IMR-90 (cell line): ENCODE data around the gene OR13D1. TPM values are rescaled to one million over a fixed set of nuclear protein-coding genes. Genes with fewer than 3 reads are reported as not detected.

ENCODE experiments used
- ATAC-seq: fragments of 200-7000 bp; cut with Tn5 transposase; 2 replicates; pipeline ENCODE4 v1.9.1; 2020; ENCODE audit warnings: low read depth, mild to moderate bottlenecking, moderate library complexity
- BruUV-seq: library from RNA; stranded (reverse); fragments of 400-500 nt; replicated peaks from 2 replicates; lab custom pipeline; 2021; lab: Mats Ljungman, UMichigan
- CTCF ChIA-PET: fragments of 300-600 bp; formaldehyde crosslinking; extraction: SDS; loops from one replicate; lab custom pipeline; 2021; ENCODE audit warnings: antibody characterized with exemption; lab: Yijun Ruan, JAX
- POLR2A ChIA-PET: fragments of 300-600 bp; sonication (Branson Sonifier 250); formaldehyde crosslinking; loops from one replicate; lab custom pipeline; 2022; ENCODE audit warnings: antibody characterized with exemption; ENCODE audit not compliant: unreplicated experiment; lab: Charles Lee
- DNase-seq: peaks from one replicate; pipeline ENCODE4 v3.0.0; 2013
- H2AFZ ChIP-seq: replicated peaks from 2 replicates; pipeline ENCODE3; 2013; ENCODE audit warnings: low read length, mild to moderate bottlenecking; ENCODE audit not compliant: poor library complexity
- H2AK5ac ChIP-seq: 2 replicates; pipeline ENCODE4 v1.6.1; 2013; ENCODE audit warnings: low read depth, low read length, inconsistent platforms
- H2AK9ac ChIP-seq: replicated peaks from 2 replicates; pipeline ENCODE3; 2013; ENCODE audit warnings: mild to moderate bottlenecking, low read depth, low read length, moderate library complexity; ENCODE audit not compliant: poor library complexity
- H2BK120ac ChIP-seq: 2 replicates; pipeline ENCODE4 v1.6.1; 2013; ENCODE audit warnings: low read depth, low read length, inconsistent platforms
- H2BK15ac ChIP-seq: 3 replicates; pipeline ENCODE4 v1.6.1; 2013; ENCODE audit warnings: low read depth, low read length, inconsistent platforms
- H2BK20ac ChIP-seq: 2 replicates; pipeline ENCODE4 v1.6.1; 2013; ENCODE audit warnings: low read depth, mild to moderate bottlenecking, inconsistent platforms, low read length, moderate library complexity
- H2BK5ac ChIP-seq: 2 replicates; pipeline ENCODE4 v1.6.1; 2013; ENCODE audit warnings: mild to moderate bottlenecking, low read depth, low read length, inconsistent platforms; ENCODE audit not compliant: poor library complexity, severe bottlenecking
- H3K14ac ChIP-seq: replicated peaks from 2 replicates; pipeline ENCODE4 v1.6.1; 2013; ENCODE audit warnings: low read depth, low read length, inconsistent platforms
- H3K18ac ChIP-seq: 2 replicates; pipeline ENCODE4 v1.6.1; 2013; ENCODE audit warnings: low read depth, low read length, control low read depth
- H3K23ac ChIP-seq: 2 replicates; pipeline ENCODE4 v1.6.1; 2013; ENCODE audit warnings: low read depth, low read length, inconsistent platforms
- H3K27ac ChIP-seq: 2 replicates; pipeline ENCODE4 v1.5.1; 2013; ENCODE audit warnings: mild to moderate bottlenecking, control low read depth, low read length; ENCODE audit not compliant: insufficient read depth
- H3K27me3 ChIP-seq: 2 replicates; pipeline ENCODE4 v1.6.1; 2013; ENCODE audit warnings: low read length; ENCODE audit not compliant: control insufficient read depth, insufficient read depth
- H3K36me3 ChIP-seq: 2 replicates; pipeline ENCODE4 v1.6.1; 2013; ENCODE audit warnings: low read length, mixed read lengths; ENCODE audit not compliant: control insufficient read depth, insufficient read depth
- H3K4ac ChIP-seq: 2 replicates; pipeline ENCODE4 v1.6.1; 2013; ENCODE audit warnings: low read depth, low read length, inconsistent platforms
- H3K4me1 ChIP-seq: 2 replicates; pipeline ENCODE4 v1.6.1; 2013; ENCODE audit warnings: low read length, mixed read lengths; ENCODE audit not compliant: control insufficient read depth, insufficient read depth
- H3K4me2 ChIP-seq: 2 replicates; pipeline ENCODE4 v1.6.1; 2013; ENCODE audit warnings: low read depth, mild to moderate bottlenecking, control low read depth, low read length, moderate library complexity
- H3K4me3 ChIP-seq: 2 replicates; pipeline ENCODE4 v1.5.1; 2013; ENCODE audit warnings: low read depth, mild to moderate bottlenecking, control low read depth, low read length, moderate library complexity; ENCODE audit not compliant: insufficient read depth
- H3K56ac ChIP-seq: 2 replicates; pipeline ENCODE4 v1.6.1; 2013; ENCODE audit warnings: low read length, inconsistent platforms; ENCODE audit not compliant: insufficient read depth; ENCODE audit errors: extremely low read depth
- H3K79me1 ChIP-seq, 2 experiments: 2 replicates each; pipeline ENCODE4 v1.6.1; 2013; ENCODE audit warnings: low read length in 2 of 2, inconsistent platforms in 1 of 2, low read depth in 1 of 2
- H3K9ac ChIP-seq: 2 replicates; pipeline ENCODE4 v1.6.1; 2013; ENCODE audit warnings: low read depth, low read length, control low read depth
- H3K9me1 ChIP-seq: 2 replicates; pipeline ENCODE4 v1.6.1; 2013; ENCODE audit warnings: low read length, inconsistent platforms; ENCODE audit not compliant: insufficient read depth
- H3K9me3 ChIP-seq: 2 replicates; pipeline ENCODE4 v1.6.1; 2013; ENCODE audit warnings: low read length; ENCODE audit not compliant: control insufficient read depth, insufficient read depth
- H4K20me1 ChIP-seq: 2 replicates; pipeline ENCODE4 v1.6.1; 2013; ENCODE audit warnings: low read length, inconsistent platforms; ENCODE audit not compliant: insufficient read depth
- H4K5ac ChIP-seq: 2 replicates; pipeline ENCODE4 v1.6.1; 2013; ENCODE audit warnings: mild to moderate bottlenecking, low read depth, low read length, control low read depth
- H4K8ac ChIP-seq, 2 experiments: 2 replicates each; pipeline ENCODE4 v1.6.1; 2013; ENCODE audit warnings: low read depth in 2 of 2, low read length in 2 of 2, control low read depth in 1 of 2, inconsistent platforms in 1 of 2
- H4K91ac ChIP-seq: 2 replicates; pipeline ENCODE4 v1.6.1; 2013; ENCODE audit warnings: low read depth, low read length, inconsistent platforms; ENCODE audit not compliant: insufficient read depth
- CHD1 ChIP-seq: IDR thresholded peaks from 2 replicates; pipeline ENCODE4 v1.6.1; 2012; ENCODE audit warnings: low read depth, low read length, improper control_type of control experiment
- MAZ ChIP-seq: IDR thresholded peaks from 2 replicates; pipeline ENCODE4 v1.6.1; 2012; ENCODE audit warnings: low read depth, mild to moderate bottlenecking, low read length, improper control_type of control experiment, moderate library complexity, borderline replicate concordance
- RAD21 ChIP-seq: IDR thresholded peaks from 2 replicates; pipeline ENCODE4 v1.6.1; 2012; ENCODE audit warnings: low read length, improper control_type of control experiment
- SMC3 ChIP-seq: fragments of 150-350 bp; IDR thresholded peaks from 2 replicates; pipeline ENCODE4 v1.6.1; 2016; ENCODE audit warnings: low read depth, mild to moderate bottlenecking, antibody characterized with exemption, low read length, moderate library complexity
- WGBS, 2 experiments: methylation state at CpG; one replicate each; pipeline versions ENCODE4 v1.1.5 to v1.1.7; 2013; ENCODE audit warnings: missing lambda C conversion rate in 2 of 2; ENCODE audit not compliant: insufficient read length in 1 of 2; ENCODE audit errors: extremely low coverage in 2 of 2; 5-methylcytosine and 5-hydroxymethylcytosine counted together
- dilution Hi-C: fragments of 300-500 bp; cut with HindIII; formaldehyde crosslinking; loops from one replicate; pipeline ENCODE4 v1.14.3; 2018; ENCODE audit warnings: low sequenced_read_pairs; ENCODE audit not compliant: unreplicated experiment
- in situ Hi-C: fragments of 300-500 bp; cut with MboI; formaldehyde crosslinking; loops from 3 replicates; pipeline ENCODE4 v1.14.3; 2019; ENCODE audit warnings: low sequenced_read_pairs, inconsistent platforms, mixed read lengths
- intact Hi-C: fragments of 100-400 bp; cut with micrococcal nuclease; formaldehyde crosslinking; loops from 2 replicates; pipeline ENCODE4 v1.10.0; 2022
- polyA plus RNA-seq, 3 experiments: library from polyadenylated mRNA; depleted of rRNA; stranded (reverse); fragments of >200 nt; gene quantifications; 2 replicates each; pipeline ENCODE4 v1.2.3, GENCODE V29; 2012; ENCODE audit warnings: low replicate concordance in 1 of 3
- total RNA-seq: library from RNA; depleted of rRNA; stranded (reverse); fragments of >200 nt; gene quantifications from 2 replicates; pipeline ENCODE4 v1.2.3, GENCODE V29; 2012
- TF ChIP-seq, protein P1 (sequence below): conservative IDR thresholded peaks from 2 replicates; pipeline ENCODE4 v1.5.1; 2012; ENCODE audit warnings: mild to moderate bottlenecking, low read depth, low read length, improper control_type of control experiment
- TF ChIP-seq, protein P2 (sequence below): fragments of 150-350 bp; IDR thresholded peaks from 2 replicates; pipeline ENCODE4 v1.6.1; 2017; ENCODE audit warnings: mild to moderate bottlenecking, antibody characterized with exemption, low read length, low read depth
- TF ChIP-seq, protein P3 (sequence below): fragments of 150-350 bp; IDR thresholded peaks from 2 replicates; pipeline ENCODE4 v1.6.1; 2016; ENCODE audit warnings: low read depth, mild to moderate bottlenecking, low read length, moderate library complexity, borderline replicate concordance

OR13D1 gene
- total and polyA plus RNA-seq, 2 of the 4 experiments (the other 2 are of a cell fraction) = not detected

- ChIA-PET POLR2A (no interaction called here), CTCF (no interaction called here)
- in situ Hi-C loops (no loop called here), intact Hi-C loops (loop anchor here (2.0 kb wide), 1 partner anchor 717 kb away; no protein-coding TSS in a partner anchor), dilution Hi-C loops (no loop called here)
- no peak overlapping the region for H2AK9ac ChIP-seq
- no peak overlapping the region for H2BK15ac ChIP-seq
- no peaks in the 10 kb centered on the region for H4K20me1 ChIP-seq
- no peak overlapping the region for H3K27ac ChIP-seq
- DNase-seq (peak; percentile 73), ATAC-seq (peak; percentile 31)
- BruUV-seq = no TSS peak
- H3K23ac ChIP-seq = no peak overlapping the region
- H2BK20ac ChIP-seq = no peak overlapping the region
- no peaks in the 10 kb centered on the region for H3K4me1 ChIP-seq
- H2AK5ac ChIP-seq = no peak overlapping the region
- H3K9me3 ChIP-seq = no peaks in the 10 kb centered on the region
- H2AFZ ChIP-seq = no peak overlapping the region
- no peak overlapping the region for H3K18ac ChIP-seq
- H4K8ac ChIP-seq = no peak overlapping the region
- no peak overlapping the region for H4K5ac ChIP-seq
- H3K4me3 ChIP-seq = no peak overlapping the region
- no peak overlapping the region for H3K9ac ChIP-seq
- no peak overlapping the region for H3K14ac ChIP-seq
- no peak overlapping the region for H3K4ac ChIP-seq
- no peak overlapping the region for H2BK5ac ChIP-seq
- H3K79me1 ChIP-seq = peaks cover 7 to 8% of the 10 kb centered on the region in 2 experiments
- H3K4me2 ChIP-seq = no peak overlapping the region
- peak; percentile 89 for TF ChIP-seq RAD21
- peak; percentile 65; the same call in 1 of the 2 replicates for TF ChIP-seq SMC3
- no peak for TF ChIP-seq MAZ
- TF ChIP-seq, protein P1, sequence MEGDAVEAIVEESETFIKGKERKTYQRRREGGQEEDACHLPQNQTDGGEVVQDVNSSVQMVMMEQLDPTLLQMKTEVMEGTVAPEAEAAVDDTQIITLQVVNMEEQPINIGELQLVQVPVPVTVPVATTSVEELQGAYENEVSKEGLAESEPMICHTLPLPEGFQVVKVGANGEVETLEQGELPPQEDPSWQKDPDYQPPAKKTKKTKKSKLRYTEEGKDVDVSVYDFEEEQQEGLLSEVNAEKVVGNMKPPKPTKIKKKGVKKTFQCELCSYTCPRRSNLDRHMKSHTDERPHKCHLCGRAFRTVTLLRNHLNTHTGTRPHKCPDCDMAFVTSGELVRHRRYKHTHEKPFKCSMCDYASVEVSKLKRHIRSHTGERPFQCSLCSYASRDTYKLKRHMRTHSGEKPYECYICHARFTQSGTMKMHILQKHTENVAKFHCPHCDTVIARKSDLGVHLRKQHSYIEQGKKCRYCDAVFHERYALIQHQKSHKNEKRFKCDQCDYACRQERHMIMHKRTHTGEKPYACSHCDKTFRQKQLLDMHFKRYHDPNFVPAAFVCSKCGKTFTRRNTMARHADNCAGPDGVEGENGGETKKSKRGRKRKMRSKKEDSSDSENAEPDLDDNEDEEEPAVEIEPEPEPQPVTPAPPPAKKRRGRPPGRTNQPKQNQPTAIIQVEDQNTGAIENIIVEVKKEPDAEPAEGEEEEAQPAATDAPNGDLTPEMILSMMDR = peak; percentile 87
- TF ChIP-seq CHD1 = no peak
- TF ChIP-seq, protein P2, sequence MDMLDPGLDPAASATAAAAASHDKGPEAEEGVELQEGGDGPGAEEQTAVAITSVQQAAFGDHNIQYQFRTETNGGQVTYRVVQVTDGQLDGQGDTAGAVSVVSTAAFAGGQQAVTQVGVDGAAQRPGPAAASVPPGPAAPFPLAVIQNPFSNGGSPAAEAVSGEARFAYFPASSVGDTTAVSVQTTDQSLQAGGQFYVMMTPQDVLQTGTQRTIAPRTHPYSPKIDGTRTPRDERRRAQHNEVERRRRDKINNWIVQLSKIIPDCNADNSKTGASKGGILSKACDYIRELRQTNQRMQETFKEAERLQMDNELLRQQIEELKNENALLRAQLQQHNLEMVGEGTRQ = no peak
- TF ChIP-seq, protein P3, sequence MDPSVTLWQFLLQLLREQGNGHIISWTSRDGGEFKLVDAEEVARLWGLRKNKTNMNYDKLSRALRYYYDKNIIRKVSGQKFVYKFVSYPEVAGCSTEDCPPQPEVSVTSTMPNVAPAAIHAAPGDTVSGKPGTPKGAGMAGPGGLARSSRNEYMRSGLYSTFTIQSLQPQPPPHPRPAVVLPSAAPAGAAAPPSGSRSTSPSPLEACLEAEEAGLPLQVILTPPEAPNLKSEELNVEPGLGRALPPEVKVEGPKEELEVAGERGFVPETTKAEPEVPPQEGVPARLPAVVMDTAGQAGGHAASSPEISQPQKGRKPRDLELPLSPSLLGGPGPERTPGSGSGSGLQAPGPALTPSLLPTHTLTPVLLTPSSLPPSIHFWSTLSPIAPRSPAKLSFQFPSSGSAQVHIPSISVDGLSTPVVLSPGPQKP = no peak
- WGBS, 2 experiments = no CpG with 5 or more reads among the region's 7 CpGs
- H3K27me3 ChIP-seq = no peaks in the 10 kb centered on the region
- H3K36me3 ChIP-seq = no peaks in the 10 kb centered on the region
- H3K56ac ChIP-seq = no peak overlapping the region
- H2BK120ac ChIP-seq = no peak overlapping the region
- no peak overlapping the region for H4K91ac ChIP-seq
- H3K9me1 ChIP-seq = no peaks in the 10 kb centered on the region
Measured at GRCh38 chr9:104743376-104743985, 49.2 kb downstream of the OR13D1 start.
